H1 (cell line): ENCODE data around the gene BABAM2. TPM values are rescaled to one million over a fixed set of nuclear protein-coding genes. Genes with fewer than 3 reads are reported as not detected.

Source experiments
- CTCF ChIA-PET: fragments of 300-600 bp; sonication (Branson Sonifier 250); formaldehyde crosslinking; loops from one replicate; lab custom pipeline; 2021; ENCODE audit not compliant: partially characterized antibody; lab: Charles Lee
- POLR2A ChIA-PET: fragments of 300-600 bp; sonication (Branson Sonifier 250); formaldehyde crosslinking; loops from one replicate; lab custom pipeline; 2021; ENCODE audit warnings: inconsistent platforms; ENCODE audit not compliant: partially characterized antibody; lab: Charles Lee
- DNase-seq, 2 experiments: peaks; one replicate each; pipeline versions ENCODE4 v3.0.0 to v3.0.0-alpha.2; 2010 to 2022; ENCODE audit warnings: low spot score in 2 of 2, low read depth in 1 of 2, mixed read lengths in 1 of 2
- FAIRE-seq: peaks from 2 replicates; lab custom pipeline; 2011; peaks lifted over from hg19 to GRCh38; lab: Jason Lieb, UNC
- H2AFZ ChIP-seq: 2 replicates; pipeline ENCODE4 v1.8.1; 2012; ENCODE audit warnings: low read length, inconsistent platforms
- H2AK5ac ChIP-seq: 2 replicates; pipeline ENCODE4 v1.6.1; 2013; ENCODE audit warnings: low read depth, low read length
- H2BK120ac ChIP-seq: replicated peaks from 2 replicates; pipeline ENCODE3; 2013; ENCODE audit warnings: low read depth, low read length, inconsistent platforms
- H2BK12ac ChIP-seq: 2 replicates; pipeline ENCODE4 v1.6.1; 2013; ENCODE audit warnings: low read depth, low read length
- H2BK15ac ChIP-seq: 2 replicates; pipeline ENCODE4 v1.6.1; 2013; ENCODE audit warnings: low read length
- H2BK20ac ChIP-seq: 2 replicates; pipeline ENCODE4 v1.6.1; 2013; ENCODE audit warnings: low read length
- H2BK5ac ChIP-seq: 2 replicates; pipeline ENCODE4 v1.6.1; 2013; ENCODE audit warnings: low read depth, low read length
- H3K14ac ChIP-seq: 2 replicates; pipeline ENCODE4 v1.6.1; 2013; ENCODE audit warnings: inconsistent platforms; ENCODE audit not compliant: insufficient read length
- H3K18ac ChIP-seq: 2 replicates; pipeline ENCODE4 v1.6.1; 2013; ENCODE audit warnings: low read length; ENCODE audit errors: extremely low read depth
- H3K23ac ChIP-seq: 2 replicates; pipeline ENCODE4 v1.6.1; 2013; ENCODE audit warnings: inconsistent platforms; ENCODE audit not compliant: insufficient read length
- H3K23me2 ChIP-seq: 2 replicates; pipeline ENCODE4 v1.6.1; 2013; ENCODE audit warnings: low read depth, low read length
- H3K27ac ChIP-seq: 2 replicates; pipeline ENCODE4 v1.6.1; 2011; ENCODE audit warnings: low read depth, low read length, inconsistent platforms
- H3K27me3 ChIP-seq, 4 experiments: replicated peaks in 1 of 4; 1 replicate in 1 of 4; 2 replicates in 3 of 4; pipeline versions ENCODE4 v1.6.1 to v1.8.1; 2011 to 2013; ENCODE audit warnings: low read length in 3 of 4, mild to moderate bottlenecking in 3 of 4, inconsistent platforms in 2 of 4, mixed read lengths in 2 of 4, moderate library complexity in 1 of 4; ENCODE audit not compliant: control insufficient read depth in 3 of 4, insufficient read depth in 3 of 4; ENCODE audit errors: extremely low read depth in 1 of 4
- H3K36me3 ChIP-seq, 4 experiments: 2 replicates each; pipeline versions ENCODE4 v1.6.1 to v1.8.1; 2011 to 2013; ENCODE audit warnings: mild to moderate bottlenecking in 4 of 4, low read length in 3 of 4, moderate library complexity in 2 of 4, control low read depth in 1 of 4, inconsistent platforms in 1 of 4; ENCODE audit not compliant: insufficient read depth in 4 of 4, control insufficient read depth in 2 of 4
- H3K4ac ChIP-seq: replicated peaks from 2 replicates; pipeline ENCODE3; 2013; ENCODE audit warnings: low read length, low read depth, mixed read lengths, inconsistent platforms; ENCODE audit not compliant: insufficient read length
- H3K4me1 ChIP-seq, 4 experiments: replicated peaks in 1 of 4; 1 replicate in 1 of 4; 2 replicates in 3 of 4; pipeline versions ENCODE4 v1.6.1 to v1.8.1; 2011 to 2013; ENCODE audit warnings: low read length in 3 of 4, inconsistent platforms in 2 of 4, mixed read lengths in 1 of 4; ENCODE audit not compliant: insufficient read depth in 4 of 4, control insufficient read depth in 3 of 4
- H3K4me2 ChIP-seq, 2 experiments: 2 replicates each; pipeline versions ENCODE4 v1.6.1 to v1.8.1; 2011 to 2013; ENCODE audit warnings: low read depth in 2 of 2, low read length in 2 of 2, control low read depth in 1 of 2, inconsistent platforms in 1 of 2, mild to moderate bottlenecking in 1 of 2; ENCODE audit not compliant: insufficient read depth in 1 of 2
- H3K4me3 ChIP-seq, 4 experiments: fragments of 200-600, 300-600 bp in 1 of 4; sonication (generic), shearing (Covaris generic), sonication (Bioruptor Twin) in 1 of 4; 2 replicates each; pipeline versions ENCODE4 v1.5.1 to v1.8.1; 2011 to 2016; ENCODE audit warnings: low read length in 4 of 4, low read depth in 3 of 4, control low read depth in 2 of 4, inconsistent platforms in 2 of 4, mild to moderate bottlenecking in 2 of 4, mixed read lengths in 1 of 4, moderate library complexity in 1 of 4; ENCODE audit not compliant: insufficient read depth in 2 of 4; ENCODE audit errors: extremely low read depth in 1 of 4
- H3K56ac ChIP-seq: replicated peaks from 2 replicates; pipeline ENCODE3; 2013; ENCODE audit warnings: low read depth, mild to moderate bottlenecking, mixed read lengths, low read length, inconsistent platforms; ENCODE audit not compliant: insufficient read length
- H3K79me1 ChIP-seq: 2 replicates; pipeline ENCODE4 v1.6.1; 2013; ENCODE audit warnings: low read depth, low read length, control low read depth
- H3K79me2 ChIP-seq, 2 experiments: 2 replicates each; pipeline versions ENCODE4 v1.6.1 to v1.8.1; 2012 to 2013; ENCODE audit warnings: low read length in 2 of 2, mild to moderate bottlenecking in 2 of 2, inconsistent platforms in 1 of 2; ENCODE audit not compliant: insufficient read depth in 2 of 2, control insufficient read depth in 1 of 2
- H3K9ac ChIP-seq, 4 experiments: replicated peaks in 1 of 4; 1 replicate in 1 of 4; 2 replicates in 3 of 4; pipeline versions ENCODE4 v1.6.1 to v1.8.1; 2011 to 2013; ENCODE audit warnings: low read depth in 3 of 4, low read length in 3 of 4, control low read depth in 2 of 4, mild to moderate bottlenecking in 2 of 4, moderate library complexity in 2 of 4, inconsistent platforms in 1 of 4; ENCODE audit errors: extremely low read depth in 1 of 4
- H3K9me3 ChIP-seq, 2 experiments: 2 replicates each; pipeline versions ENCODE4 v1.6.1 to v1.8.1; 2012 to 2013; ENCODE audit warnings: mild to moderate bottlenecking in 2 of 2, moderate library complexity in 2 of 2, control low read depth in 1 of 2, inconsistent platforms in 1 of 2, low read depth in 1 of 2, low read length in 1 of 2, mixed read lengths in 1 of 2; ENCODE audit not compliant: insufficient read depth in 2 of 2
- H4K20me1 ChIP-seq, 2 experiments: replicated peaks in 1 of 2; 2 replicates each; pipeline versions ENCODE3 to v1.8.1; 2011 to 2013; ENCODE audit warnings: inconsistent platforms in 2 of 2, low read length in 2 of 2, mild to moderate bottlenecking in 1 of 2; ENCODE audit not compliant: insufficient read depth in 2 of 2, control insufficient read depth in 1 of 2
- H4K5ac ChIP-seq: 2 replicates; pipeline ENCODE4 v1.6.1; 2013; ENCODE audit warnings: low read length, low read depth, mixed read lengths, inconsistent platforms; ENCODE audit not compliant: insufficient read length
- H4K8ac ChIP-seq: 2 replicates; pipeline ENCODE4 v1.8.0; 2013; ENCODE audit warnings: mild to moderate bottlenecking, moderate library complexity, low read length, inconsistent platforms; ENCODE audit not compliant: insufficient read depth; ENCODE audit errors: extremely low read depth
- H4K91ac ChIP-seq: replicated peaks from 2 replicates; pipeline ENCODE3; 2013; ENCODE audit warnings: low read length, mixed read lengths, inconsistent platforms; ENCODE audit not compliant: insufficient read length
- CEBPB ChIP-seq: IDR thresholded peaks from 2 replicates; pipeline ENCODE4 v1.6.1; 2012; ENCODE audit warnings: low read depth, low read length
- POU5F1 ChIP-seq: IDR thresholded peaks from 2 replicates; pipeline ENCODE4 v1.6.1; 2011; ENCODE audit warnings: low read depth, mild to moderate bottlenecking, low read length, moderate library complexity
- SRF ChIP-seq: IDR thresholded peaks from 2 replicates; pipeline ENCODE4 v1.6.1; 2011; ENCODE audit warnings: mild to moderate bottlenecking, low read depth, low read length, moderate library complexity
- WGBS, 2 experiments: shearing (Covaris generic) in 1 of 2; methylation state at CpG; one replicate each; pipeline versions ENCODE4 v1.1.6 to v1.1.7; 2013 to 2015; ENCODE audit warnings: low lambda C conversion rate in 2 of 2, mixed read lengths in 2 of 2, inconsistent platforms in 1 of 2, low coverage in 1 of 2, missing lambda C conversion rate in 1 of 2; ENCODE audit not compliant: insufficient replicate concordance in 2 of 2, insufficient coverage in 1 of 2, insufficient read length in 1 of 2; ENCODE audit errors: extremely low coverage in 1 of 2, missing lambda C conversion rate in 1 of 2; 5-methylcytosine and 5-hydroxymethylcytosine counted together
- polyA plus RNA-seq, 7 experiments: library from polyadenylated mRNA; depleted of rRNA in 3 of 7; stranded (reverse) in 5 of 7; unstranded in 2 of 7; fragments of >200 nt in 5 of 7; fragments of 200-250 nt in 2 of 7; gene quantifications; 1 replicate in 5 of 7; 2 replicates in 1 of 7; 4 replicates in 1 of 7; pipeline versions ENCODE4 v1.2.1 to v1.2.3, GENCODE V29; 2011 to 2013; ENCODE audit warnings: missing spikeins in 2 of 7, mixed read lengths in 2 of 7
- total RNA-seq: library from RNA; stranded (reverse); fragmentation: NEBNext Ultra II Directional; extraction: Animal tissue kit (Norgen Biotek cat#: 25700); gene quantifications from 2 replicates; pipeline ENCODE4 v1.2.1, GENCODE V29; 2021

Gene BABAM2
- total and polyA plus RNA-seq, 2 of the 8 experiments (the other 6 are each of a cell fraction or from before 2014, with no cell fraction given) = 15.8 to 20.9 TPM

- no peak overlapping the region for H3K4me2 ChIP-seq
- FAIRE-seq = no peak
- no peak for TF ChIP-seq CEBPB
- TF ChIP-seq SRF = no peak
- TF ChIP-seq POU5F1 = no peak
Measured at GRCh38 chr2:28004086-28004485, 113.6 kb downstream of the BABAM2 start.

More at GRCh38 chr2:28004086-28004485, 113.6 kb downstream of the BABAM2 start:
- H2BK120ac ChIP-seq = no peak overlapping the region
- no peaks in the 10 kb centered on the region for H3K23me2 ChIP-seq
- H3K27ac ChIP-seq = no peak overlapping the region
- WGBS, 2 experiments = 84% methylated on average over 2 of the region's 2 CpGs; no CpG with 5 or more reads in 1 of the 2 experiments
- no peak for DNase-seq
- H3K9me3 ChIP-seq = no peaks in the 10 kb centered on the region
- no peak overlapping the region for H4K5ac ChIP-seq
- no peaks in the 10 kb centered on the region for H3K27me3 ChIP-seq
- no peak overlapping the region for H3K4ac ChIP-seq
- no peak overlapping the region for H3K23ac ChIP-seq
- H2AFZ ChIP-seq = no peak overlapping the region
- H3K79me1 ChIP-seq = no peaks in the 10 kb centered on the region
- H3K14ac ChIP-seq = no peak overlapping the region
- H3K9ac ChIP-seq = no peak overlapping the region
- H4K91ac ChIP-seq = no peak overlapping the region
- no peak overlapping the region for H4K8ac ChIP-seq
- H3K56ac ChIP-seq = no peak overlapping the region
- H4K20me1 ChIP-seq = no peaks in the 10 kb centered on the region
- no peak overlapping the region for H2BK15ac ChIP-seq
- no peaks in the 10 kb centered on the region for H3K36me3 ChIP-seq
- no peak overlapping the region for H3K18ac ChIP-seq
- no peak overlapping the region for H2BK20ac ChIP-seq
- no peaks in the 10 kb centered on the region for H3K79me2 ChIP-seq
- no peaks in the 10 kb centered on the region for H3K4me1 ChIP-seq
- H2BK12ac ChIP-seq = no peak overlapping the region
- CTCF ChIA-PET = interaction anchor here (1.0 kb wide), 1 partner anchor 9 kb away, joined by 3 read pairs; no protein-coding TSS in a partner anchor
- POLR2A ChIA-PET = interaction anchor here (0.6 kb wide), 1 partner anchor 513 kb away, joined by 4 read pairs; no protein-coding TSS in a partner anchor
- no peak overlapping the region for H2AK5ac ChIP-seq
- H2BK5ac ChIP-seq = no peak overlapping the region
- H3K4me3 ChIP-seq = no peak overlapping the region
